T-helper 9 cell (primary cell): ENCODE measurements around the gene LRRFIP1.

ENCODE experiments used
- DNase-seq: peaks from one replicate; pipeline ENCODE4 v3.0.0-alpha.2; 2020

LRRFIP1 gene

DNA sequence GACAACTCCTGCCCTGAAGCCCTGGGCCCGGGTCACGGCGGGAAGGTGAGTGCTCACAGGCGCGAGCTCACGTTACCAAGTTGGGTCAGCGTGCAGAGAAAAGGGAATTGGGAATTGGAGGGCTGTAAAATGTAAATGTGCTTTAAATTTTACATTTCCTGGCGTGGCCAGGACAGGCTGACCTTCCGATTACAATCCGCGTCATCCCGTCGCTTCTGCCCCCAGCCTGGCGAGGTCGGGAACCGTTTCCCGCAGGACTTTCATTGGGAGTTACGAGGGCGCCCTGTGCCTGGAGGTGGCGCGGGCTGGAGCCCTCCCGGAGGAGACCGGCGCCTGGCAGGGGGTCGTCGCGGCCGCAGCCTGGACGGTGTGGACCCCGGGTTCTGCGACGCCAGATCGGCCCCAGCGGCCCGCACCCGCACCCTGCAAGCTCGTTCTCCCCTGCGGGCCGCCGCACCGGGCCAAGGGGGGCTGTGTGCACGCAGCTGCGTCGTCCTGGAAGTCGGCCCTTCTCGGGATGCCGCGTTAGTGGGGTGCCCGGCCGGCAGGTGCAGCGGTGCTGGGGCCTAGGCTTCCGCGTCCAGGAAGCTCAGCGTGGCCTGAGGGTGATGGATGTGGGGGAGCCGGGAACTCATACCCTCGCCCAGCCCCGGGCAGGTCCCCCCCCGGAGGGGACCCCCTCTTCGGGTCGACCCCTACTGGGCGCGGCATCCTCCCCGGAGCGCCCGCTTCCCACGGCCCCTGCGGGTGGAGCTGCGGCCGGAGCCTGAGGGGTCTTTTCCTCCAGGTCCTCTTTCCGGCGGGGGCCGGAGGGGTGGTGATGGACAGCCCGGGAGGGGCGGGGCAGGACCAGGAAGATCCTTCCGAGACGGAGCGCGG, 63.9 kb downstream of the LRRFIP1 start:
- DNase-seq = peak; percentile 44

- peak; percentile 98 for DNase-seq
These were observed 64.7 kb downstream of the LRRFIP1 start for GRCh38 chr2:237691908-237692600.

GRCh38 chr2:237692601-237693290, 65.4 kb downstream of the LRRFIP1 start:
- no peak for DNase-seq

DNA sequence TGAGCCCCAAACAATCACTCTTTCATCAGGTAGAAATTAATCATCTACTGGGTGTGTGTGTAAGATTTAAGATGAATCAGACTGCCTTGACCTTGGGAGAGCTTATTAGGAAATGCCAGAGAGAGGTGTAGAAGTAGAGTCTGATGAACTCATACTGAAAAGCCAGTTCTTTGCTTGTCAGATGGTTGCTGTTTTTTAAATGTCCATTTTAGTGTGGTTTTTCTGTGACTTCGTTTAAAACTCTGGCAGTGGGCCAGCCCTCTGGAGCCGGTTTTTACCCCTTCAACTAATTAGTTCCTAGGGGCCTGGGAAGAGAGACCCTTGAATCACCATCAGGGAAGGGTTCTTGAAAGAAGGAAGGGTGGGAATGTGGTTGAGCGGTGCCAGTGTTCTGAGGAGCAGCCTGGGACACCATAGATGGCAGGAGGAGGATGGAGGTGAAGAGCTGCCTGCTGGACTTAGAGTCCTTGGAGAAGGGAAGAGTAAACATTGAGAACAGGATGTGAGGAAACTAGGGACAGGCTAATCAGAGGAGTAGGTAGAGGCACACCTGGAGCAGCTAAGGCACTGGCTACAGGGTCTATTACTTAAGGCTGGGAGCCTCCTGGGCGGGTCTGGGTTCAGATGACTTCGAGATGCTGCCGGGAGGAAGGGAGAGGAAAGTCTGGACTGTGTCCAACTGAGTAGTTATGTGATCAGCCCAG, 66.1 kb downstream of the LRRFIP1 start:
- no peak for DNase-seq

- DNase-seq = no peak
These were observed 67.2 kb downstream of the LRRFIP1 start for GRCh38 chr2:237694415-237695194.

GRCh38 chr2:237695201-237695780, 67.9 kb downstream of the LRRFIP1 start:
- no peak for DNase-seq

DNA sequence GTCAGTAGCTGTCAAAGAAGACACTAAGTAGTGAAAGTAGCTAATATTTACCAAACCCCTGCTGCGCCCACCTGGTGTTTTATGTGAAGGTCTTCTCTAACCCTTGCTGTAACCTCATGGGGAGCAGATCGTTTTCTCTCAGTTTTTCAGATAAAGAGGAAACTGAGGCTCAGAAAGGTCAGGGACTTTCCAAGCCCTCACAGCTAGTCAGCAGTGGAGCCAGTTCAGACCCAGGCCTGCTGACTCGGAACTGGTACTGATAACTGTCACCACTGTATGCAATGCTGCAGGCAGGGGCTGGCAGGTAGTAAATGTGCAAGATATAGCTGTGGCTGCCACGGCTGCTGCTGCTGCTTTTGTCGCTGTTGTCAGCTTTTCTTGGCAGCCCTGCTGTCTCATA, 69.1 kb downstream of the LRRFIP1 start:
- DNase-seq = no peak

- DNase-seq = no peak
These were observed 70.4 kb downstream of the LRRFIP1 start for GRCh38 chr2:237697586-237698357.

DNA sequence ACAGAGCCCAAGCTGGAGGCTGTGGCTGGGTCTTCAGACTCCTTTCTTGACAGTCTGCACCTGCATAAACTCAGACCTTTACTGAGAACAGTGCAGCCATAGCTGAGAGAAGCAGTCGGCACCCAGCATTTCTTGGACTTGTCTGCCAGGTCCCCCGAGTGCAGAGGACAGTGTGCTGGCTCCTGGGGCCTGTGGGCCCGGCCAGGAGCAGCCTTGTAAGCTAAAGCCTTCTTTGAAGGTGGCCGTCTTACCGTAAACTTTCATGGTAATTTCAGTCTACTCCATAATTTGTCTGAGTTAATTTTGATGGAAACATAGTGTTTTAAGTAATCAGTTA, 70.9 kb downstream of the LRRFIP1 start:
- no peak for DNase-seq

DNA sequence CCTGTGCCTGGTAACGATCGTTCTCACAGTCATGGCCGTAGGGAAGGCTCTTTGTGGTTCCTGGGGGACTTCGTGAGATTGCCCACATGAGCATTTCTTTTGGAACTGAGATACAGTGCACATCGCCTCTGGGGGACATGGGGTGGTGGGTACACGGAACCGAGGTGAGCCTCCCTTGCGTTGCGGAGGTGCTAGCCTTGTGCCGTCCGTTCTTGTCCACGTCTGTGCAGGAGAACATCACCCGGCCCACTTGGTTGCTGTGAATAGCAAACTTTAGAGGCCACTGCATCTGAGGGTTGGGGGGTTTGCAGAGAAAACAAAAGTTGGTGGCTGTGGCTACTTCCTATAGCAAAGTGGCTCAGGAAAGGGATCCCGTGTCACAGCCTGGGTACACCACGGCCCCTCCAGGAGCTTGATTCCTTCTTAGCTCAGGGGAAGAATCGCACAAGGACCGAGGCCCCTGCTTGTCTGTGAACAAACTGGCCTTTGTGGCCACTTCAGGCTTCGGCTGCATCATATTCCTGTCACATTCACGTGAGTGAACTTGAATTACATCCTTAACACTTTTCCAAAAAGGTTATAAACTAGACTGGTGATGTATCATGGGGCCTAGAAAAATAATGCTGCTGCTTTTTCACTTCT, 72.6 kb downstream of the LRRFIP1 start:
- no peak for DNase-seq

GRCh38 chr2:237700512-237701032, 73.2 kb downstream of the LRRFIP1 start:
- peak; percentile 68 for DNase-seq

- no peak for DNase-seq
These were observed 73.9 kb downstream of the LRRFIP1 start for GRCh38 chr2:237701033-237701858.

GRCh38 chr2:237701859-237702390, 74.5 kb downstream of the LRRFIP1 start:
- no peak for DNase-seq

DNA sequence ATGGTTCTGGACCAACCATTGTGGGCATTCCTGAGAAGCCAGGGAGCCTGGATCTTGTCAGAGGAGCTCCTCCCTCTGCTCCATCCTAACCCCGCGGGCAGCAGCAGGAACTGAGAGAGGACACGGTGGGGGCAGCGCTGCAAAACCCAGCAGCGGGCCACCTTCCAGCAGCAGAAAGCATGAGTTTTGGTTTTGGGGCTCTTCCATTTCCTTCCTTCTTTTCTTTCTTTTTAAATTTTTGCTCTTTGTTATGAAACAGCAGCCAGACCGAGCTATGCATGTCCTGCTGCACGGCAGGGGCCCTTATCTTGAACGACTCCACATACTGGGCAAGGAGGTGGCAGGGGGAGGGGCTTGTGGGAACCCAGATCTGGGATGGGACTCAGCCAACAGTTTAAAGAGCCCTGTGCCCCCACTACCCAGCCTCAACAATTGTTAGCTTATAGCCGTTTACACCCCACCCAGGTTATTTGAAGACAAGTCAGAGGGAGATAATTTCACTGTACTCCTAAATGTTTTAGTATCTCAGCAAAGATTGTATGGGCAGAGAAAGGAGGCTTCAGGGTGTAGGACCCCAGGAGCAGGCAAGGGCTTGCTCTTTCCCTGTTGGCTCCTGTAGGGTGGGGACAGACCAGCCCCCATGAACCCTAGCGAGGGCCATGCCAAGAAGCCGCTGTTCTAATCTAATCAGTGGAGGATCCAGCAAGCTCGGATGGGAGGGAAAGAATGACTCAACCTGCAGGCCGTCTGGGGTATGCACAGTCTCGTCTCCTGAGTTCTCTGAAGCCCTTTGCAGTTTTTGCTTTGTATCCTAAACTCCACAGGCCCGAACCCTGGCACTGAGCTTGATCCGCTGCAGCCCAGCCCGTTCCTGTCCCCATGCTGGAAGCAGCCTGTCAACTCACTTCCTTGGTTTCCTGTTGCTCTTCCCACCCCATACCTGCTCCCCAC, 75.3 kb downstream of the LRRFIP1 start:
- no peak for DNase-seq

GRCh38 chr2:237704501-237705434, 77.4 kb downstream of the LRRFIP1 start:
- DNase-seq = no peak

- no peak for DNase-seq
These were observed 78.9 kb downstream of the LRRFIP1 start for GRCh38 chr2:237706257-237706656.

DNA sequence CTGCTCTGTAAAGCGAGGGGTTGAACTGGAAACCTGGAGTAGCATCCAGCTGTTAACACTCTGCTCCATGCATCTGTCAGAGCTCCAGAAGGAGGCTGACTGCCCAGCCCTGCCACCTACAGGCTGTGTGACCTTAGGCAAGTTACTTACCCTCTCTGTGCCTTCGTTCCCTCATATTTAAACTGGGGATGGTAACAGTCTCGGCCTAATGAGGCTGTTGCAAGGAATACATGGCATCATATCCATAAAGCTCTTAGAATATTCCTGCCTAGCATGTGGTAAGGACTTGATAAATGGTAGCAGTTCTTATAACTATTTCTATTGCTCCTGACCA, 80.6 kb downstream of the LRRFIP1 start:
- no peak for DNase-seq
